Bone marrow (tissue), 2 donors: ENCODE results near the gene LAMA5.

Experiments
- DNase-seq, 2 donors: peaks; one replicate each; lab custom pipeline; 2025; lab: John Stamatoyannopoulos, UW

Gene LAMA5

DNA sequence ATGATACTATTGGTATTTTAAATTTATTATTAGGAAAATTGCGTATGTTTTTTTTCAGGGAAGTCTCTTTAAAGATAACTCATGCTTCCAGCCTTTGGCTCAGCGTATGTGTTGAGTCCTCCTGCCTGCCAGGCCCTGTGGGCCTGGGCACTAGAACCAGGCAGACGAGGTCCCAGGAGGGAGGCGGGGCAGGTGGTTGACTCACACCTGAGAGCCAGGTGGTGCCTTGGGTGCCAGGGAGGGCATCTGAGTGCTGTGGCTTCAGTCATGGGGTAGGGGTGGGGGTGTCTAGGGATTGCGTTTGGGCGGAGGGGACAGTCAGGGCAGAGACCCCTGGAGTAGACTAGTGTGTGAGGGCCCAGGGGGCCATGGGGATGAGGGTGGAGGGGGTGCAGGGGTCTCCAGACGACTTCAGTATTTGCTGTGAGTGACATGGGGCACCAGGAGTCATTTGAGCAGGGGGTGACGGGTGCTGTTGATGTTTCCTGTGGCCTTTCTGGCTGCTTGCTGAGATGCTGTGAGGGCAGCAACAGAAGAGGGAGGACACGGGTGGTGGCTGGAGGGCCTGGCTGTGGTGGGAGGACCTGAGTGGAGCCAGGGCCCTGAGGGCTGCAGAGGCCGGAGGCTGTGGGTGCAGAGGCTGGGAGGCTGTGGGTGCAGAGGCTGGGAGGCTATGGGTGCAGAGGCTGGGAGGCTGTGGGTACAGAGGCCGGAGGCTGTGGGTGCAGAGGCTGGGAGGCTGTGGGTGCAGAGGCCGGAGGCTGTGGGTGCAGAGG is 79.2 kb downstream of the LAMA5 start:
- DNase-seq, result no peak

DNA sequence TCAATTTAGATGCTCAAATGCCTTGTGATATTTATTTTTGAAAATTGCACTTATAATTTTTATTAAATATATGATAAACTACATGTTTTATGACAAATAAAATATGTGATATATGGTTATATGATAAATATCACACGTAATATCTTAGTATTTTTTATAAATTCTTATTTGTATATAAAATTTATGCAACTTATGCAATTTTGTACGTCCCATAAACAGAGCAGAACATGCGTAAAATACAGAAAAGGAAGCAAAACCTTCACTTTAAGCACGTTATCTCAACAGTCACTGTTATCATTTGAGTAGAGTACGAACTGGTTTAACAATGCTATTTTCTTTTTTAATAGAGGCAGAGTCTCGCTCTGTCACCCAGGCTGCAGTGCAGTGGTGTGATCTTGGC is 80.0 kb downstream of the LAMA5 start:
- DNase-seq, result no peak

DNA sequence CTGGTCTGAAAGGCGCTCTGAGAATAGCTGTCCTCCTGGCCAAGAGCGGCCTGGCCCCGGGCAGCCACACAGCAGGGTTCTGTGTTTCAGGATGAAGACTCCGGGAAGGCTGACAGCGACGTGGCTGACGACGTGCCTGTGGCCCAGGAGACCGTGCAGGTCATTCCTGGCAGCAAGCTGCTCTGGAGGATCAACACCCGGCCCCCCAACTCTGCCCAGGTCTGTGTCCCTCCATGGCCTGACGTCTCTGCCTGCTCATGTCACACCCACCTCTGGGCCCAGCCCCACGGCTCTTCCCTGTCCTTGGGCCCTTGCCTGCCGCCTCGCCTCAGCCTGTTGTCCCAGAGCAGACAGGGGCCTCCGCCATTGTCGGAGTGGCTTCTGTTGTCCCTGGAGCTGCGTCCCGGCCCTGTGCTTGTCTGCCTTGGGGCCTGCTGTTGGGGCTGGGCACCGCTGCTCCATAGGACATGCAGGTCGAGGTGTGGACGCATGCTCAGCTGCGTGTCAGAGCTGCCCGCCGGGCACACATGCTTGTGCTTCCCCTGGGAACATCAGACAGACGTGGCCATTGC is 80.5 kb downstream of the LAMA5 start:
- DNase-seq, result no peak

DNA sequence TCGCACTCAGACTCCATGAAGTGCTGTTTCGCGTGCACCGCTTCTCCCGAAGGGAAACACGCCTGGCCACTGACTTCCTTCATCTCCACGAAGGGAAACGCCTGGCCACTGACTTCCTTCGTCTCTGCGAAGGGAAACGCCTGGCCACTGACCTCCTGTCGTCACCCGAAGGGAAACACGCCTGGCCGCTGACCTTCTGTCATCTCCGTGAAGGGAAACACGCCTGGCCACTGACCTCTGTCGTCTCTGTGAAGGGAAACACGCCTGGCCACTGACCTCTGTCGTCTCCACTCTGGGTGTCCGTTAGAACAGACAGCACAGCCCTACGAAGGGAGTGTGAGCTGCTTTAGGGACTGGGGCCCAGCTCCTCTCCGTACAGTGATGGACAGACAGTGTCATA is 81.4 kb downstream of the LAMA5 start:
- no peak for DNase-seq

DNA sequence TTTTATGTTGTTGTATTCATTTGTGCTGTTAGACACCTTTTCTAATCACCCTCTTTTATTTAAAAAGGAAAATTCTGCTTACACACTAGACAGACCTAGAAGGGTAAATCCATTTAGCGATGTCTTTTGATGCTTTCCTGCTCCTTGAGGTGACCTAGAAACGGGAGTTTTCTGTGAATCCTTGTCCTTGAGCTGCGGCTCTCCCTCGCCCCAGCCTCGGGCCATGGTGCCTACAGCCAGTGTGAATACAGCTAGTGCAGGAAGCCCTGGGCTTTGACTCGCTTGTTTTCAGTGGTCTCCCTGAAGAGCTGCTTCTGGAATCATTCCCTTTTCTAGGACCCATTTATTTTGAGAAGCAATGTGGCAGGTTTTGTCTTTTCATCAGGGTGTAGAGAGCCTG is 82.0 kb downstream of the LAMA5 start:
- no peak for DNase-seq

DNA sequence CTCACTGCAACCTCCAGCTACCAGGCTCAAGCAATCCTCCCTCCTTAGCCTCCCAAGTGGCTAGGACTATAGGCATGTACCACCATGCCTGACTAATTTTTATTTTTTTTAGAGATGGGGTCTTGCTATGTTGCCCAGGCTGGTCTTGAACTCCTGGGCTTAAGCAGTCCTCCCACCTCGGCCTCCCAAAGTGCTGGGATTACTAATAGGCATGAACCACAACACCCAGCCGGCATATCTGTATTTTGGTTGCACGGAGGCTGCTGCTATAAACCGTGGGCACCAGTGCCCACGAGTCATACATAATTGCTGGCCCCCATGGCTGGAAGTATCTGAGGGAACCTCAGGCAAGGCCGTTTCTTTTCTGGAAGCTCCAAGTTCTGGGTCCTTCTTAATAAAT is 82.7 kb downstream of the LAMA5 start:
- no peak for DNase-seq

DNA sequence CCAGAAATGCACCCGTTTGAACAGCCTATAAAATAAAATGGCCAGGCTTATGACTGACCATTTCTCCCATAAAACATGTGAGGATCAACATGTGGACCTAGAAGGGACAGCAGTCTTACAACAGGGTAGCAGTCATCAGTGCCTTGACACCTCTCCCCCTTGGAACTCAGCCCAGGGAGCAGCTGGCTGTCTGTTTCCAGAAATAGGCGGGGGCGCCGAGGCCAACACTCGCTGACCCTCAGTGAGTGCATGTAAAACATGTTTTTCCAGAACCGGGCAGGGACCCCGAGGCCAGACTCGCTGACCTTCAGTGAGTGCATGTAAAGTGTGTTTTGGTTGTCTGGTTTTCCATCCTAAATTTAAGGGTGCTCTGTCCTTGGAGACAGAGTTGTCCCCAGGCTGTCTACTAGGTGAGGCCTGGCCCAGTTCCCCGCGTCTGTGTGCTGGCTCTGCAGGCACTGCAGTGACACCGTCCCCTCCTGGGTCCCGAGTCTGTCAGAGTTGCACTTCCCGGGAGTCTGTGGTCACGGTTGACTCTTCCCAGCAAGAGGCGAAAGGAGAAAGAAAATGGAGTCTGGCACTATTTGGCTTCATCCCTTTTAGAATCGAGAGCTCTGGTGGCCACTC is 84.1 kb downstream of the LAMA5 start:
- DNase-seq, result no peak

DNA sequence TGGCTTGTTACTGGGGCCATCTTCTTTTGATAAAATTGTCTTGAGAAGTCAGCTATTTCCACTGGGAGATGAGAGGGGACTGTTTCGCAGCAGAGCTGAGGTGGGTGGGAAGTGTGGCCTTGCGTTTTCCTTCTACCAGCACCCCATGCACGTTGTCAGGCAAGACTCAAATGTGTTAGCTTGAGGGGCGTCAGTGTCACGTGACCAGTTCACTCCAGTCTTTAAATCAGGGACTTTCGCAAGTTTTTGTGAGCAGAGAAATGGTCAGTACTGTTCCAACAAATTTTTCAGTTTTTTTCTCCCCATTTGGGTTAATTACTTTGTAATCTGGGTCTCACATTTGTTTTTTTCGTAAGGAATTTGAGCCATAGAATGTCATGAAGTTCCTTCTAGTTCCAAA is 85.0 kb downstream of the LAMA5 start:
- DNase-seq, result no peak

DNA sequence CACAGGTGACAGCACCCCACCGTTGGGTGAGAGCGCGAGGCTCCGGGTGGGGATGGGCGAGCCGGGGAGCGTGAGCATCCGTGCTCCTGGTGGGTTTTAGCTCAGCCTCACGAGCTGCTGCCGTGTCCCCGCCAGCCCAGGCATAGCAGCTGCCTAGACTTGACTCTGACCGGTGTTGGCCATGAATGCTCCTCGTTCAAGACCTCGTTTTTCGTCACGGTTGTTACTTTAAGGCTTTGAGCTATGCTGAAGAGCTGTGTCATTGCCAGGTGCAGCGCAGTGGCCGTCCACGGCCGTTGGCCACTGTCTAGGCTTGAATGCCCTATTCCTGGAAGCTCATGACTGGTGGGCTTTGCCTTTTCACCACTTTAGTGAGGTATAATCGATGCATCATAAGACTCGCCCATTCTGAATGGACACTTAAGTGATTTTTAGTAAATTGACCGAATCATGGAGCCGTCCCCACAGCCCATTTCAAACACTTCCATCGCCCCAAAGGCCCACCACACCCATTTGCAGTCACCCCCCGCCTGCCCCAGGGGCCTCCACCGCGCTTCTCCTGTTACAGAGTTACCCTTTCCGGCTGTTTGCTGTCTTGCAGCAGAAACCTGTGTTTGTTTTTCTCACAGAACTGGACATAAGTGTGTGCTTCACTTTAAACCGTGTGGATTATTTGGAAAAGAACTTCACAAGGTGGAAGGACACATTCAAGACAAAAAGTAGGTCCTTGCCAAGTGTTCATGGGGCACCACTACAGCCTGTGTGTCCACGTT is 85.8 kb downstream of the LAMA5 start:
- no peak for DNase-seq

DNA sequence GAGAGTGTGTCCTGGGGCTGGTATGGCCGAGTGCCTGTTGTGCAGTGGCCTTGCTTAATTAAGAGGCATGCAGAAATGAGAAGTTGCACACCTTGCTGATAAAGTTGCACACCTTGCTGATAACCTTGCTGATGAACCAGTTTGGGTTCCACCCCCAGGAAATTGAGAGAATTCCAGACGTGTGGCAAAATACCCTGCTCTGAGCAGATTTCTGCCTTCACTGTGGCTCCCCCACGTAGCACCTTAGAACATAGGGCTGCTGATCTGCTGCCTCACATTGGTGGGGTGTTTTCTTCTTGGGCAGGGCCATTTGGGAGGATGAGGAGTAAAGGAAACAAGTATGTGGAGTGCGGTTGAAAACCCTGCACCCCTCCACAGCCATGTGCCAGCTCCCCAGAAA is 86.8 kb downstream of the LAMA5 start:
- no peak for DNase-seq

DNA sequence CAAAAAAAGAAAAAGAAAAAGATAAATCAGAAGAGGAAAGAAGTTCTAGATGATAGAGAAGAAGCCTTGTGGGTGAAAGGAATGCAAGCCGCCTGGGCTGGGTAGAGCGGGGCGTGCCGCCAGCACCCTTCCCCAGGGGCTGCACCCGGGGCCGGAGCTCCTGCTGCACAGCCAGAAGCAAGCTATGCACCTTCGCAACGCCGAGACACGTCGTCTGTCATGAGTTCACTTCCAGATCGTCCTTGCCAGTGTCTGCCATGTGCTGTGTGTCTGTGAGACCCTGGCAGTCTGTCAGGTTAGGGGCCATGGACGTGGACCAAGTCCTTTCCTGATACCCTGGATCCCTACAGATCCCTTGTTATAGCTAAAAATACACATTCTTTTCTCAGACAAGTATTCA is 89.9 kb downstream of the LAMA5 start:
- DNase-seq, result no peak

DNA sequence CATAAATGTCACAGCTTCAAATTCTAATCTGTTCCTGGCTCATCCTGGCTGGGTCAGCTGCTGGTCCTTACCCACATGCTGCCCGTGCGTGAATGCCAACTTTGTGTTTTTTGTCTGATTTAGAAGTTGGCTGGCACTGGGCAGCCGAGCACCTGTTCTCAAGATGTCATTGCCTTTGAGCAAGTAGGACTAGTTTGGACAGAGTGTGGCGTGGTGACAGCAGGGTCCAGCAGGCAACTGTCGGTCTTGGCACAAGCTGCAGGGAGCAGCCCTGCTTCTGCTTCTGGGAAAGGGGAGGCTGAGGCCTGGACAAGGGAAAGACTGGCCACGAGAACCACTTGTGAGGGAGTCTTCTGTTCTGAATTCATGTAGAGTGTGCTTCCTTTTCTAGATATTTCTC is 90.7 kb downstream of the LAMA5 start:
- DNase-seq, result no peak

DNA sequence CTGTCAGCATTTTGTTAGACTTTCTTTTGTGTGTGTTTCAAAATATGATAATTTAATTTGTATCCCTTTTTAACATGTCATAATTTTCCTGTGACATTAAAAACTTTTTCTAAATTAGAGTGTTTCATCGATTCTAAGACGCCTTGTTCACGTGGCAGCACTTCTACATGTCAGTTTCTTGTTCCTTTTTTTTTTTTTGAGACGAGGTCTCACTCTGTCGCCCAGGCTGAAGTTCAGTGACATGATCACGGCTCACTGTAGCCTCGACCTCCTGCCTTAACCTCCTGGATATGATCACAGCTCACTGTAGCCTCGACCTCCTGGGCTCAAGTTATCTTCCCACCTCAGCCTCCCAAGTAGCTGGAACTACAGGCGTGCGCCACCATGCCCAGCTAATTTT is 91.9 kb downstream of the LAMA5 start:
- no peak for DNase-seq

DNA sequence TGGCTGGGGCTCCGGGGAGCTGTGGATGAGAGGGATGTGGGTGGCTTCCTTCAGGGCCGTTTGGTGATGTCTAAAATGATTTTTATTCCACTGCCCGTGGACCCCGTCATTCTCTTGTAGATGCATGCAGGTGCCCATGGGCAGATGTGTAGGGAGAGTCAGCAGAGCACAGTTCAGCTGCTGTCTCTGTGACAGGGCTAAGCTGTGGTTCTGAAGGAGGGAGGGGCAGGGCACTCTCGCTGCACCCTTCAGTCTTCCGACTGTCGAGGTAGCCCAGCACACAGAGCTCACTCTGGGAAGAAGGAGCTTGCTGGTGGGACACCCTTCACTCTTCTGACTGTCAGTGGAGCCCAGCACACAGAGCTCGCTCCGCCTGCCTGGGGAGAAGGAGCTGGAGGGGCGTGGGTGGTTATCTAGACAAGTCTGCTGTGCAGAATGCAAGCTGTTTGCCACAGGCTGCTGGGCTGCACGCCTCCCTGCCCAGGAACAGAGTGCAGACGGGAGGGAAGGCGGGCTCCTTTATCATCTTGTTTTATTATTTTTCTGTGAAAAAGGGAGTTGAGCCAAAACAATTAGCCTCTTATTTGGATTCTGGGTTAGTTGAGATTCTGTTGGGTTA is 92.7 kb downstream of the LAMA5 start:
- DNase-seq, result no peak

DNA sequence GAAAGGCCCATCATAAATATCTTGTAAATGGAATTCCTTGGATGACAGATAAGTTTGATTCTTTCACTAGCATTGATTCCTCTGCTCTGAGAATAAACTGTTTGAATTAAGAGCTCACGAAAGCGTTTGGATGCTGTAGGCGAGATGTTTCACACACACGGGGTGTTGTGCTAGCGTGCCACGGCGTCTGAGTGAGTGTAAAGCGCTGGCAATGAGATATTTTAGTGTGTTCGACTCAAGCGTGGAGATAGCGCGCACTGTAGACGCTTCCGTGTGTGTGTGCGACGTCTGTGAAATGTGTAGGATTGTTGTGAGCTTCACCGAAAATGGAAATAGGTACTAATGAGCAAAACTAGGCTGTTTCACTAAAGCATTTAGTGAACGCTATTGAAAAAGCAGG is 93.7 kb downstream of the LAMA5 start:
- no peak for DNase-seq

DNA sequence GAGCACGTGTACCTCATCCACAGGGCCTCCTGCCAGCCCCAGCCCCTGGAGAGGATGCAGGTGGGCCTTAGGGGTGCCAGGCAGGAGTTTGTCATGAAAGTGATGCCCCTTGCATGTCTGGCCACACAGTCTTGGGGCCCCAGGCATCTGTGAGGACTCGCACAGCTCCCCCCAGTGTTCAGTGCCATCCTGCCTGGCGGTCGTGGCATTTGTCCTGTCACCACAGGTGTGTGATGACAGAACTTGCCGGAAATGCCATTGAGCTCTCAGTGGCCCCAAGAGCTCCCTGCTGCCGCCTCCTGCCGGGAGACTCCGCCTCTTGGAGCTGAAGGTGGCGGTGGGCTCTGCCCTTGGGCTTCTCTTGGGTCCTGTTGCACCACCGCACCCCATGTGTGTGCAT is 94.9 kb downstream of the LAMA5 start:
- DNase-seq, result no peak

DNA sequence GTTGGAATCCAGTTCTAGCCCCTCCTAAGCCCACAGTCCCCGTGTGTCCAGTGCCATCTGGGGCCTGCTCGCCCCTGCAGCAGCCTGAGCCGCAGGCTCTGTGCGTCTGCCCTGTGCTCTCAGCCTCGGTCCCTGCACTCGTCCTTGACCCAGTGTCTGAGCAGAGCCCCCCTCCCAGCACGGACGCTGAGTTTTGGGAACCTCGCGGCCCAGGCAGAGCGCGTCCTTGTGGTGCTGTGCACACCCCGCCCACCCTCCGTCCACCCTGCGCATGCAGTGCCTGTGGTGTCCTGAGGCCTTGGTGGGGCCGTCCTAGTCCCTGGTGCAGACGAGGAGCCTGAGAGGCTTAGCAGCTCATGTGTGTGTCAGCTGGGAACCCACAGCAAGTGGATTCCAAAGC is 97.2 kb downstream of the LAMA5 start:
- DNase-seq, result no peak

DNA sequence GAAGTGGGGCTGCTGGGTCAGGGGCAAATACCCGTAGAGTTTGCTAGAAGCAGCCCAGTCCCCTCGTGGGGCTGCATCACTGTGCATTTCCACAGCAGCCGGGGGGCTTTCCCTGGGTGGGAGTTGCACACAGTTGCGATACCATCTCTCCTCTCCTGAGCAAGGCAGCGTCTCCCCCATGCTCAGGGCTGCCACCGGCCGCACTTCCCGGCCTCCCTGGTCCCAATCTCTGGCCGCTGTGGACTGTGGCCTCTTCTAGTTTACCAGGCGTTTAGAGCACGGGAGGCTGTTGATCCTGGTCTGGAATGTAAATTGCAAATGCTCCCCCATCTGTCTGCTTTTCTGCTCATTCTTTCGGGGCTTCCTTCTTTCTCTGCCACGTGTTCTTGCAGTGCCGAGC is 97.7 kb downstream of the LAMA5 start:
- no peak for DNase-seq

DNA sequence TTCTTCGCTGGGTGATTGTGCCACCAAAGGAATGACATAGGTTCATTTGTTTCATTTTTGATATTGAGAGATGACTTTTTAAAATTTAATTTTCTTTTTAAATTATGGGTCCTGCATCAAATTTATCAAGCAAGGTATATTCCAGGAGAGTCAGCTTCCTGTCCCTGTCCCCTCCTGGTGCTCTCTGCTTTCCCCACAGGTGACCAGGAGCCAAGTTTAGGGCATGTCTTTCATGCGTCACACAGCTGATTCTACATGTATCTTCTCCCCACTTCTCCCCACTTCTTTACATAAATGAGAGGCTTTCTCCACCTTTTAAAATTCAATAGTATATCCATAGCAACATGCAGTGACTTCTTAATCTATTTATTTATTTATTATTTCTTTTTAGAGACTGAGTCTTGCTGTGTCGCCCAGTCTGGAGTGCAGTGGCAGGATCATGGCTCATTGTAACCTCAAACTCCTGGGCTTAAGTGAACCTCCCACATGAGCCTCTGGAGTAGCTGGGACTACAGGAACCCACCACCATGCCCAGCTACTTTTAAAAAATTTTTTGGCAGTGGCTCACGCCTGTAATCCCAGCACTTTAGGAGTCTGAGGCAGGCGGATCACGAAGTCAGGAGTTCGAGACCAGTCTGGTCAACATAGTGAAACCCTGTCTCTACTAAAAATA is 98.7 kb downstream of the LAMA5 start:
- no peak for DNase-seq

DNA sequence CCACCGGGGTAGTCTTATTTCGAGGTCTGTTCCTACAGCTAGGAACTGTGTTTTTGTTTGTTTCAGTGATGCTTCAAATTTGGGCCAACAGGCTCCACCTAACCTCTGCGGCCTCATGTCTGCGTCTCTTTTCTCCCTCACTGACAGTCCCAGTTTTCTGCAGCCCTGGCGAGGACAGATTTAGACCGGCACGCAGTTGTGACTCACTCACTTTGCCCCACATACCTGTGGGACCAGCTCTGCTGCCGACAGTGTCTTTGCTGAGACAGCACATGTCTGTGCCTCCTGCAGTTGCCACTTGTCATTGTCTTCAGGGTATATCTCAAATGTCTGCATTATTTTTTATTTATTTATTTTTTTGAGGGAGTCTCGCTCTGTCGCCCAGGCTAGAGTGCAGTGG is 99.6 kb downstream of the LAMA5 start:
- DNase-seq, result no peak

DNA sequence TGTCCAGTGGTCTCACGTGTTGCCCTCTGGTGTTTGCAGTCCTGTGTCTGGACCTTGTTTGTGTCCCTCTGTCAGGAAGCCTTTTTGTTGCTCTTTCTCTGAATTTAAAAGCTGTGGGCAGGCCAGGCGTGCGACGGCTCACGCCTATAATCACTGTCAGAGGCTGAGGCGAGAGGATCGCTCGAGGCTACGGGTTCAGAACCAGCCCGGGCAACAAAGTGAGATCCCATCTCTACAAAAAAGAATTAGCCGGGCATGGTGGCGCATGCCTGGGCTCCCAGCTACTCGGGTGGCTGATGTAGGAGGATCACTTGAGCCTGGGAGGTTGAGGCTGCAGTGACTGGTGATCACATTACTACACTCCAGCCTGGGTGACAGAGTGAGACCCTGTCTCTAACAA is 100.3 kb downstream of the LAMA5 start:
- no peak for DNase-seq

DNA sequence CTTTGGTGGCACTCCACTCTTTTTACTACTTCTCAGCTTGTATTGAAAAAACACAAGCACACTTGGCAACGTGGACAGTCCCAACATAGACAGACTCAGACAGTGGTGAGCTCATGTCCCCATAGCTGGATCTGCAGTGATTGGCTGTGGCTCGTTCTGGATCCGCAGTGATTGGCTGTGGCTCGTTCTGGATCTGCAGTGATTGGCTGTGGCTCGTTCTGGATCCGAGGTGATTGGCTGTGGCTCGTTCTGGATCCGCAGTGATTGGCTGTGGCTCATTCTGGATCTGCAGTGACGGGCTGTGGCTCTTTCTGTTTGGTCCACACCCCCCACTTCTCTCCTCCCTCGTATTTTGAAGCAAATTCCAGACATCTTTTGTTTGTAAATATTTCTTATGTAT is 100.8 kb downstream of the LAMA5 start:
- no peak for DNase-seq
